H4 (cell line): ENCODE data around the gene DYSF. TPM values are rescaled to one million over a fixed set of nuclear protein-coding genes. Genes with fewer than 3 reads are reported as not detected.

Experiments
- DNase-seq: peaks from one replicate; pipeline ENCODE4 v3.0.0-alpha.2; 2015; ENCODE audit warnings: low spot score
- total RNA-seq: library from RNA; depleted of rRNA; stranded (reverse); fragments of >200 nt; shearing (Covaris generic); gene quantifications from 2 replicates; pipeline ENCODE4 v1.2.3, GENCODE V29; 2014

DYSF gene
- total RNA-seq, 1 experiment from 2014 or later, result 0.43 TPM

- no peak for DNase-seq
Measured at GRCh38 chr2:71691747-71692441, 238.5 kb downstream of the DYSF start.

DNA sequence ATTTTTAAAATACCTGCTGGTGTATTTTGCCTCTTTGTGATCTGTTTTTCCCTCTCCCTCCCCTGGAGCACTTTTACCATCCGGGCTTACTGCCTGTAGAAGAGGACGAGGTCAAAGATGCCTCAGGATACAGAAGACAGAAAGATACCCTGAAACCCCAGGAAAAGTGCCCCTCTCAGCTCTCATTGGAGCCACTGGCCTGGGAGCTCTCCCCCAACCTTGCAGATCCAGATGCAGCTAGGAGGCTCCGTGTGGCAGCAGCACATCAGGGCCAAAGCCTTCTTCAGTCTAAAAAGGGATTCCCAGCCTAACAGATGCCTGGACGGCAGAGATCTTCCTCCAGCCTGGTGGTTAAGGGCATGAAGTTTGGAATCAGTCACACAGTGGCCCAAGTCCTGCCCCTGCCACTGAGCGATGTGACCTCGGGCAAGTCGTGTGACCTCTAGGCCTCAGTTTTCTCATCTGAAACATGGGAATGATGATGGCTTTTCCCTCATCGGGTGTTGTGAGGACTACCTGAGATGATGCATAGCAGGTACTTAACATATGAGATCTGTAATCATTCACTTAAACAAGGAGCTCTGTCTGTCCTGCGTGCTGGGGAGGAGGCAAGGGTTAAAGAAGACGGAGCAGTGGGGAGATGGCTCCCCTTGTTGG lies 239.4 kb downstream of the DYSF start:
- DNase-seq, result no peak

DNA sequence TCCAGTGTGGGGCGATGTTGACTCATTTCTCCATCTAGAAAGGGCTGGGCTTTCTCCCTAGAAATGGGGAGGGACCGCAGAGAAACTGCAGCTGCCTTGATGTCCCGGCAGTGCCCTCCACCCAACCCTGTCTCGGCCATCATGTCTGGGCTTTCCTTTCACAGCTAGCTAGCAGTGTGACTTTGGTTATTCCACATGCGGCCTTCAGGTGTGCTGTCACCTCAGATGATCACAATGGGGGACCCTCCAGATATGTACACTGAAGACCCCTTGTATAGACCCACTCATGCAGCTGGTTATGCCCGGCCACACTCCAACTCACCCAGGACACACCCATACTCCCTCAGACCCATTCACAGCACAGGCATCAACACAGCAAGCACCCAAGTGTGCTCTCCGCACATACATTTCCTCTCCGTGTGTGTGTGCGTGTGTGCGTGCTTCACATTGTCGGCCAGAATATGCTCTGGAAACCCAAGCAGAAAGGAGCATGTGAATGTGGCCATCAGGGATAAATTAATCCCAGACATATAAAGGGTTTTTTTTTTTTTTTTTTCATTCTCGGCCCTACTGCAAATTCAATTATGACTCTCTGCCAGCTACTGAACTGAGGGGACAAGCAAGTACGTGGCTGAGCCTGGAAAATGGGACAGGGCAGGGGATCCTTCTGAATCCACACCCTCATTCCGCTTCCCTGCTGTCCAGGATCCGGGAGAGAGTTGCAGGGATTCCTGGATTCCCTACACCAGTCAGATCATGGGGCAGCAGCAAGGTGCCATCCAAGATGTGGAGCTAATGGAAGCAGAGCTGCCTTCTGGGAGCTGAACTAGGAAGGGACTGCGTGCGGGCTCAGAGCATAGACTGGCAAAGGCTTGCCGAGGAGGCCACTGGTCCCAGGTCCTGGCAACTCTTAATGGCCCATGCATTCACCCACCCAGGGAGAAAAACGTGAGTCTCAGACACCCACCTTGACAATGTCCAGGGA lies 240.2 kb downstream of the DYSF start:
- DNase-seq, result no peak

DNA sequence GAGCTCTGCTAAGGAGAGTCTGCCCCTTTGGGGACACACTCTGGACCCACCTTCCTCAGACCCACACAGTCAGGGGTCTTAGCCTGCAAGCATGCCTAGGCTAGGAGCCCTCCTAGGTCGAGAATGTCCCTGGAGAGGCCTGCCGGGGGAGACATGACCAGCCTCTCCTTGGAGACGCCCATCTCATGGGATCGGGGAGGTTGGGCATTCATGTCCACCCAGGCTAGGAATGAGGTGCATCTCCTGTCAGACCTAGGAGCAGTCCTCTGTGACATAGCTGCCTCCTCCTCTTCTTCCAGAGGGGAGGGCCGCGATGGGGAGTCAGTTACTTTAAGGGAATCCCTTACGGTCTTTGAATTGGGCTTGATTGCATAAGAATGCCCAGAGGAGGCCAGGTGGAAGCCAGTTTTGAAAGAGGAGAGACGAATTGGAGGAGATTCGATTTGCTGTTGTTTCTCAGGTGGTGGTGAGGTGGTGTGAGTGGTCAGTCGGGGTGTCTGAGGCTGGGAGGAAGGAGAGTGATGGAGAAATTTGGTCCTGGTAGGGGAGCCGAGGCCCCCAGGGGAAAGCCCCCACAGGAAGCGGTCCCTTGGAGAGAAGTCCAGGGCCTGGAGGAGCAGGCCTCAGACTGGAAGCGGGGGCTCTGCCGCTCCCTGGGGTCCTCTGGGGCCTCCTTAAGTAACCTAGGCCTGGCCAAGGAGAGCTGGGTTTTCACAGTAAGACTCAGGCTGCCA lies 241.3 kb downstream of the DYSF start:
- DNase-seq, result no peak

- no peak for DNase-seq
Measured at GRCh38 chr2:71695235-71696120, 242.1 kb downstream of the DYSF start.

DNA sequence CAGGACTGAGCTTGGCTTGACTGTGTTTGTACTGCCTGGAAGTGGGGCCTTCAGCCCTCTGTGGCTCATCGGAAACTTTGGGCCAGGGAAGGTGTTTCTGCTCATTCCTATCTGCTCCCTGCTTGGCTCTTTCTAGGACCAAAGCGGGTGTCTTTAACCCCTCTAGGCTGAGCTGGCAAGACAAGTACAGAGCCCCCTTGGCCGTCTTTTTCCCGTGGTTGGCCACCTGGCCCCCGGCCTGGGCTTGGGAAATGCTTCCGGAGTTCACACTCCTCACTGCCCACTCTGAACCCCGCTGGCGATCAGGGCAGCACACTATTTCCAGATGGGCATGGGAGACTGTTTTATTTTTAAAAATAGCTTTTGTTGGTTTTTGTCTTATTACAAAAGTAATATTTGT lies 243.0 kb downstream of the DYSF start:
- no peak for DNase-seq

GRCh38 chr2:71697106-71698004 lies 244.0 kb downstream of the DYSF start:
- no peak for DNase-seq

DNA sequence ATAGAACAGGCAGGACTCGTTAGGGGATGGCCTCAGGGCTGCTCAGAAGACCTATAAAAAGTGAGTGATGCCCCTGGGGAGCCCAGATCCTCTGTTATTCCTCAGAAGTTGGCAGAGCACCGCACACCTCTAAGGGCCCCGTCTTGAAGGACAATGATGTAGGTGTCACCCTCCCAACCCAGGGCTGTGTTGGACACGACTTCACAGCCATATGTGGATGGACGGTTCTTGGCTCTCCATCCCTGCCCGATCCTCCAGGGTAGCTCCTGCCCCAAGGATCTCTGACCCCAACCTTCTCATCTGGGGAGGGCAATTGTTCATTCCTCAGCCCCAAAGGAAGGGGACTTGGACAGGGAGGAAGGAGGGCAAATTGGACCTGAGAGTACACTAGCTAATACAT lies 246.1 kb downstream of the DYSF start:
- no peak for DNase-seq

DNA sequence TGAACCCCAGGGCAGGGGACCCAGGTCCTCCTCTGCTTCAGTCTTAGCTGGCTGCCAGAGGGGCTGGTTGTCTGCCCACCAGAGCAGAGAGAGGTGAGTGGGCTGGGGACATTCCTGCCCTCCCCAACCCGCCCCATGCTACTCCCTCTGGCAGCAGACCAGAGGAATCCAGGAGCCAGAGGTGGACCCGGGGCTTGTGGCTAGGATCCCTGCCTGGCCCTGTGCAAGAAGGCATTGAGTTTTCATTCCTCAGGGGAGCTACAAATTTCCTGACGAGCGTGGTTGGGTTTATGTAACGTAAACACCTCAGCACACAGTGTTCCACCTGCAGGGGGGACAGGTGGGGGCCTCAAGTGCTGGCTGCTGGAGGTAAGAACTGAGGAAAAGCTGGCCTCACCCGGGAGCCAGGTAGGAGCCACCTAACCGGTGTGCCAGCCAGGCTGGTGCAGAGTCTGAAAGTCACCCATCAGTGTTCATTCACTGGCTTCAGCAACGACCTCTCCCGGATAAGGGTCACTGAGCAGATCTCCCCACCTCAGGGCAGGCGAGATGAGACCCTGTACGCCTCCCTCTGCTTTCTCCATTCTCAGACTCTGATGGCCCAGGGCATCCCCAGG lies 246.8 kb downstream of the DYSF start:
- DNase-seq, result no peak

- no peak for DNase-seq
Measured at GRCh38 chr2:71700658-71701397, 247.5 kb downstream of the DYSF start.

GRCh38 chr2:71702071-71702970 lies 249.0 kb downstream of the DYSF start:
- no peak for DNase-seq

GRCh38 chr2:71702971-71703898 lies 249.9 kb downstream of the DYSF start:
- no peak for DNase-seq

- no peak for DNase-seq
Measured at GRCh38 chr2:71704131-71704561, 250.8 kb downstream of the DYSF start.

DNA sequence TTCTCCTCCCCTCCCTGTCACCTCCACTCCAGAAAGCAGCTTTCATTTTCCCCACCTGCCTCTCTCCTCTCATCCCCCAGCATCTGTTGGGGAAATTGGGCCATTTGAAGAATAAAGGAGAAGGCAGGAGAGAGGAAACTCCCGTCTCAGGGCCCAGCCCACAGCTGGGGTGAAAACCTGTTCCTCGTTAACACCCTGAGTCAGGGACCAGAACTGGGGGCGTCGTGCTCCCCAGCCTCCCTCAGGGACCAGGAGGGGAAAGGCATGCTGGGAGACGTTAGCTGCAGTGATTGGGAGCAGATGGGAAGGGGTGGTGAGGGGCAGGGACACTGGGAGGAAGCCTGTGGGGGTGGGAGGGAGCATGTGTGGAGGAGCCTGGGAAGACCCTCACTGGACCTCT lies 251.3 kb downstream of the DYSF start:
- no peak for DNase-seq

- DNase-seq, result no peak
Measured at GRCh38 chr2:71705171-71705960, 252.0 kb downstream of the DYSF start.
